ENCODE measurements around the gene AEBP1.

AEBP1 gene

DNA sequence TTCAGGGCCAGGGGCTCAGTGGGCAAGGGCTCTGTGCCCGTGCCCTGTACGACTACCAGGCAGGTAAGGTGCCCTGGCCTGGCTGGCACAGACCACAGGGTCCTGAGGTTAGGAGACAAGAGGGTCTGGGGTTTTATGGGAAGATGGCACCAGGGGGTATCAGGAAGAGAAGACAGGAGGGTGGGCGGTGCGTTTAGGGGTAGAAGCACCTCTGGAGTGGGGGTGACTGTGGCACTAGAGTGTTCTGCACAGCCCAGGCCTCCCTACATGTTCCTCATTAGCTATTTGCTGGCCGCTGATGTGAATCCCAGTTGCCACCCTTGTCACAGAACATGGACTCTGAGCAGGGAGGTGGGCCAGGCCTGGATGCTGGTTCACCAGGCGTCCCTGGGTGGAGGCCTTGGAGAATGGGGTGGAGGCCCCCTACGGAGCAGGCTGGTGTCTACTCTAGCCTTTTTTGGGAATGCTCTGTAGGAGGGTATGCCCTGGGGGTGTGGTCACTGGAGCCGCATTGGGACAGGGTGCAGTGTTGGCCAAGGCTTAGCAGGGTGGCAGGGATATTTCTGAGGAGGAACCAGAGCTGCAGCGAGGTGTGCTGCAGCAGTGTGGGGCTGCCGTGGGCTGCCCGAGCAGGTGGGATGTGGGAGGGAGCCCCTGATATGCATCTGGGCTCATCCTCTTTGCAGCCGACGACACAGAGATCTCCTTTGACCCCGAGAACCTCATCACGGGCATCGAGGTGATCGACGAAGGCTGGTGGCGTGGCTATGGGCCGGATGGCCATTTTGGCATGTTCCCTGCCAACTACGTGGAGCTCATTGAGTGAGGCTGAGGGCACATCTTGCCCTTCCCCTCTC, 43.8 kb upstream of the AEBP1 start:
- no peak overlapping the region for H3K4me2 ChIP-seq (ENCODE audit: low read length, poor library complexity, severe bottlenecking)
- no peak overlapping the region for H3K27ac ChIP-seq (ENCODE audit: low read length, poor library complexity, severe bottlenecking)
- H3K14ac ChIP-seq (ENCODE audit: low read length in 2 of 2), result no peak overlapping the region
- H3K4me3 ChIP-seq (ENCODE audit: insufficient read depth in 1 of 2, low read depth in 1 of 2, low read length in 2 of 2), result no peak overlapping the region
- H2BK15ac ChIP-seq (ENCODE audit: low read depth, poor library complexity, severe bottlenecking), result no peak overlapping the region
- no peak overlapping the region for H3K4ac ChIP-seq (ENCODE audit: low read depth in 1 of 2, low read length in 2 of 2)
- H2BK12ac ChIP-seq (ENCODE audit: low read length in 2 of 2), result no peak overlapping the region
- no peak overlapping the region for H3K9ac ChIP-seq (ENCODE audit: low read length)
- no peak overlapping the region for H4K91ac ChIP-seq (ENCODE audit: low read length)
- peaks cover 69 to 70% of the 10 kb centered on the region in 2 experiments for H3K36me3 ChIP-seq (ENCODE audit: control insufficient read depth in 1 of 2, insufficient read depth in 2 of 2, low read depth in 1 of 2, low read length in 2 of 2)
- no peak overlapping the region for H2BK120ac ChIP-seq (ENCODE audit: low read depth, low read length)
- H3K9me3 ChIP-seq (ENCODE audit: control insufficient read depth, low read length), result no peaks in the 10 kb centered on the region
- no peak overlapping the region for H4K8ac ChIP-seq (ENCODE audit: low read length)
- no peak for DNase-seq
- peaks cover 30% of the 10 kb centered on the region for H3K79me1 ChIP-seq (replicated peaks; ENCODE audit: low read length, poor library complexity, severe bottlenecking)
- no peak overlapping the region for H2AFZ ChIP-seq (ENCODE audit: low read depth, low read length)
- H3K4me1 ChIP-seq (ENCODE audit: control insufficient read depth, insufficient read depth, low read depth, low read length), result peaks cover 9% of the 10 kb centered on the region
- no peak overlapping the region for H2AK5ac ChIP-seq (ENCODE audit: low read length, severe bottlenecking)
- H2BK5ac ChIP-seq (ENCODE audit: low read depth, low read length, poor library complexity, severe bottlenecking), result no peak overlapping the region
- WGBS, result 95% methylated on average over 21 of the region's 21 CpGs
- H3K18ac ChIP-seq (ENCODE audit: low read depth in 1 of 2, low read length in 2 of 2), result no peak overlapping the region
- no peak overlapping the region for H3K23ac ChIP-seq (ENCODE audit: low read length in 2 of 2)
- H3K27me3 ChIP-seq (ENCODE audit: control insufficient read depth in 1 of 2, insufficient read depth in 1 of 2, low read length in 2 of 2), result no peaks in the 10 kb centered on the region

DNA sequence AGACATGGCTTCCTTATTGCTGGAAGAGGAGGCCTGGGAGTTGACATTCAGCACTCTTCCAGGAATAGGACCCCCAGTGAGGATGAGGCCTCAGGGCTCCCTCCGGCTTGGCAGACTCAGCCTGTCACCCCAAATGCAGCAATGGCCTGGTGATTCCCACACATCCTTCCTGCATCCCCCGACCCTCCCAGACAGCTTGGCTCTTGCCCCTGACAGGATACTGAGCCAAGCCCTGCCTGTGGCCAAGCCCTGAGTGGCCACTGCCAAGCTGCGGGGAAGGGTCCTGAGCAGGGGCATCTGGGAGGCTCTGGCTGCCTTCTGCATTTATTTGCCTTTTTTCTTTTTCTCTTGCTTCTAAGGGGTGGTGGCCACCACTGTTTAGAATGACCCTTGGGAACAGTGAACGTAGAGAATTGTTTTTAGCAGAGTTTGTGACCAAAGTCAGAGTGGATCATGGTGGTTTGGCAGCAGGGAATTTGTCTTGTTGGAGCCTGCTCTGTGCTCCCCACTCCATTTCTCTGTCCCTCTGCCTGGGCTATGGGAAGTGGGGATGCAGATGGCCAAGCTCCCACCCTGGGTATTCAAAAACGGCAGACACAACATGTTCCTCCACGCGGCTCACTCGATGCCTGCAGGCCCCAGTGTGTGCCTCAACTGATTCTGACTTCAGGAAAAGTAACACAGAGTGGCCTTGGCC, 43.0 kb upstream of the AEBP1 start:
- Histone ChIP-seq H2BK12ac (ENCODE audit: low read length in 2 of 2) (no peak overlapping the region), H3K79me1 (replicated peaks; ENCODE audit: low read length, poor library complexity, severe bottlenecking) (peaks cover 30% of the 10 kb centered on the region), H3K4ac (ENCODE audit: low read depth in 1 of 2, low read length in 2 of 2) (no peak overlapping the region), H3K36me3 (ENCODE audit: control insufficient read depth in 1 of 2, insufficient read depth in 2 of 2, low read depth in 1 of 2, low read length in 2 of 2) (peaks cover 64 to 69% of the 10 kb centered on the region in 2 experiments), H3K4me3 (ENCODE audit: insufficient read depth in 1 of 2, low read depth in 1 of 2, low read length in 2 of 2) (no peak overlapping the region), H3K23ac (ENCODE audit: low read length in 2 of 2) (no peak overlapping the region), H3K9ac (ENCODE audit: low read length) (no peak overlapping the region), H2BK5ac (ENCODE audit: low read depth, low read length, poor library complexity, severe bottlenecking) (no peak overlapping the region), H4K91ac (ENCODE audit: low read length) (no peak overlapping the region), H3K9me3 (ENCODE audit: control insufficient read depth, low read length) (no peaks in the 10 kb centered on the region), H3K18ac (ENCODE audit: low read depth in 1 of 2, low read length in 2 of 2) (no peak overlapping the region), H3K4me2 (ENCODE audit: low read length, poor library complexity, severe bottlenecking) (no peak overlapping the region), H3K14ac (ENCODE audit: low read length in 2 of 2) (no peak overlapping the region), H3K27ac (ENCODE audit: low read length, poor library complexity, severe bottlenecking) (no peak overlapping the region), H2AK5ac (ENCODE audit: low read length, severe bottlenecking) (no peak overlapping the region), H3K4me1 (ENCODE audit: control insufficient read depth, insufficient read depth, low read depth, low read length) (peaks cover 16% of the 10 kb centered on the region), H2BK120ac (ENCODE audit: low read depth, low read length) (no peak overlapping the region), H3K27me3 (ENCODE audit: control insufficient read depth in 1 of 2, insufficient read depth in 1 of 2, low read length in 2 of 2) (no peaks in the 10 kb centered on the region), H2BK15ac (ENCODE audit: low read depth, poor library complexity, severe bottlenecking) (no peak overlapping the region), H4K8ac (ENCODE audit: low read length) (no peak overlapping the region), H2AFZ (ENCODE audit: low read depth, low read length) (no peak overlapping the region)
- WGBS, result 97% methylated on average over 8 of the region's 8 CpGs
- no peak for DNase-seq

DNA sequence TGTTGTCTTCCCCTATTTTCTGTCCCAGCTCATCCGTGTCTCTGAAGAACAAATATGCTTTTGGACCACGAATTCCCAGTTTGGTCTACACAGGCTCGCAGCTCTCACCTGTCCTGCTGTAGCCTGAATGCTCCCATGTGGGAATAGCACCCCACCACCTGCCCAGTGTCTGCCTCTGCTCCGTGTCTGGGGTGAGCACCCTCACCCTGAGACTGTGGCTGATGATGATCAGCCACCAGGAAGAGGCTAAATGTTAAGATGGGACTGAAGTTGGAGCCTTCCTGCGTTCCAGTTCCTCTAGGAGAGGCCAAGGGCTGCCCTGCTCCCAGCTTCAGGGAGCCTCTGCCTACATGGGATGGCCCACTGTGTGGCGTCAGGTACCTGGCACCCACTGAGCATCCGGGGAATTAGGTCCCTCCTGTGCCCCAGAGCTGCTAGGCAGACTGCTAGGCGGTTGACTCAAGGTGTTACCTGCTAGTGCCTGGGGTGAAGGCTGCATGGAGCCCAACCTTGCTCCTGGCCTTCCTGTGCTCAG, 42.4 kb upstream of the AEBP1 start:
- H3K36me3 ChIP-seq (ENCODE audit: control insufficient read depth in 1 of 2, insufficient read depth in 2 of 2, low read depth in 1 of 2, low read length in 2 of 2), result peaks cover 57 to 63% of the 10 kb centered on the region in 2 experiments
- no peak overlapping the region for H3K4me2 ChIP-seq (ENCODE audit: low read length, poor library complexity, severe bottlenecking)
- no peak overlapping the region for H2AFZ ChIP-seq (ENCODE audit: low read depth, low read length)
- H2BK5ac ChIP-seq (ENCODE audit: low read depth, low read length, poor library complexity, severe bottlenecking), result no peak overlapping the region
- no peaks in the 10 kb centered on the region for H3K9me3 ChIP-seq (ENCODE audit: control insufficient read depth, low read length)
- H2AK5ac ChIP-seq (ENCODE audit: low read length, severe bottlenecking), result no peak overlapping the region
- H3K4ac ChIP-seq (ENCODE audit: low read depth in 1 of 2, low read length in 2 of 2), result no peak overlapping the region
- no peak for DNase-seq
- no peak overlapping the region for H3K4me3 ChIP-seq (ENCODE audit: insufficient read depth in 1 of 2, low read depth in 1 of 2, low read length in 2 of 2)
- H4K8ac ChIP-seq (ENCODE audit: low read length), result no peak overlapping the region
- H3K4me1 ChIP-seq (ENCODE audit: control insufficient read depth, insufficient read depth, low read depth, low read length), result peaks cover 17% of the 10 kb centered on the region
- H3K14ac ChIP-seq (ENCODE audit: low read length in 2 of 2), result no peak overlapping the region
- no peak overlapping the region for H3K18ac ChIP-seq (ENCODE audit: low read depth in 1 of 2, low read length in 2 of 2)
- no peak overlapping the region for H2BK12ac ChIP-seq (ENCODE audit: low read length in 2 of 2)
- H3K9ac ChIP-seq (ENCODE audit: low read length), result no peak overlapping the region
- no peak overlapping the region for H2BK120ac ChIP-seq (ENCODE audit: low read depth, low read length)
- peaks cover 26% of the 10 kb centered on the region for H3K79me1 ChIP-seq (replicated peaks; ENCODE audit: low read length, poor library complexity, severe bottlenecking)
- H3K27me3 ChIP-seq (ENCODE audit: control insufficient read depth in 1 of 2, insufficient read depth in 1 of 2, low read length in 2 of 2), result no peaks in the 10 kb centered on the region
- no peak overlapping the region for H4K91ac ChIP-seq (ENCODE audit: low read length)
- 96% methylated on average over 8 of the region's 8 CpGs for WGBS
- no peak overlapping the region for H2BK15ac ChIP-seq (ENCODE audit: low read depth, poor library complexity, severe bottlenecking)
- no peak overlapping the region for H3K27ac ChIP-seq (ENCODE audit: low read length, poor library complexity, severe bottlenecking)
- H3K23ac ChIP-seq (ENCODE audit: low read length in 2 of 2), result no peak overlapping the region

Data from mesenchymal stem cell (in vitro differentiated cells and primary cell).